Muscle of arm (tissue), 12 donors: ENCODE results near the gene STKLD1. TPM values are rescaled to one million over a fixed set of nuclear protein-coding genes. Genes with fewer than 3 reads are reported as not detected.

Experiments
- DNase-seq: peaks from one replicate; pipeline ENCODE4 v3.0.0-alpha.2; 2013
- polyA plus RNA-seq, 12 donors: library from polyadenylated mRNA; unstranded; fragments of 120-200 nt; gene quantifications; one replicate each; pipeline ENCODE4 v1.2.1, GENCODE V29; 2013; ENCODE audit not compliant: insufficient read length in 12 of 12

STKLD1 gene
- polyA plus RNA-seq, 12 donors = 0.82 to 3.0 (median 1.8) TPM; not detected in 2

GRCh38 chr9:133344979-133345378 is 31.2 kb upstream of the STKLD1 start:
- DNase-seq = no peak

- no peak for DNase-seq
Observed at GRCh38 chr9:133345596-133345995, 30.6 kb upstream of the STKLD1 start.

GRCh38 chr9:133346021-133346785 is 30.0 kb upstream of the STKLD1 start:
- DNase-seq = no peak

- DNase-seq = peak; percentile 43
Observed at GRCh38 chr9:133347515-133347984, 28.6 kb upstream of the STKLD1 start.

GRCh38 chr9:133347985-133348717 is 28.0 kb upstream of the STKLD1 start, which contains the start of the genes MED22 and RPL7A:
TSS of gene MED22 (minus strand) at chr9:133348131. CDS start at chr9:133346662, 1,469 bp downstream.
TSS of gene RPL7A (plus strand) at chr9:133348218. CDS start at chr9:133348244, 26 bp downstream.
- DNase-seq = peak; percentile 97

GRCh38 chr9:133348718-133349573 is 27.2 kb upstream of the STKLD1 start:
- DNase-seq = no peak

GRCh38 chr9:133349965-133350616 is 26.1 kb upstream of the STKLD1 start:
- no peak for DNase-seq

- DNase-seq = no peak
Observed at GRCh38 chr9:133351526-133351907, 24.6 kb upstream of the STKLD1 start.

GRCh38 chr9:133351908-133352634 is 24.1 kb upstream of the STKLD1 start:
- no peak for DNase-seq

GRCh38 chr9:133352635-133353340 is 23.4 kb upstream of the STKLD1 start:
- no peak for DNase-seq

GRCh38 chr9:133353548-133353947 is 22.6 kb upstream of the STKLD1 start:
- DNase-seq = no peak

GRCh38 chr9:133354766-133355165 is 21.4 kb upstream of the STKLD1 start:
- DNase-seq = no peak

- DNase-seq = no peak
Observed at GRCh38 chr9:133355881-133356357, 20.2 kb upstream of the STKLD1 start.

GRCh38 chr9:133356391-133357091 is 19.6 kb upstream of the STKLD1 start, which contains the start of the genes SURF1 and SURF2:
TSS of gene SURF1 (minus strand) at chr9:133356487. CDS start at chr9:133356453, 34 bp downstream.
TSS of gene SURF2 (plus strand) at chr9:133356550. CDS start at chr9:133356593, 43 bp downstream.
- peak; percentile 85 for DNase-seq

- DNase-seq = no peak
Observed at GRCh38 chr9:133357656-133358055, 18.5 kb upstream of the STKLD1 start.

- no peak for DNase-seq
Observed at GRCh38 chr9:133359399-133360175, 16.6 kb upstream of the STKLD1 start.

- no peak for DNase-seq
Observed at GRCh38 chr9:133360400-133361393, 15.5 kb upstream of the STKLD1 start.
